HG03095 (cell line): ENCODE data around the gene PDGFRB.

Source experiments
- ATAC-seq: cut with Tn5 transposase; IDR thresholded peaks from one replicate; pipeline ENCODE4 v1.9.1; 2021; ENCODE audit warnings: moderate library complexity; ENCODE audit not compliant: unreplicated experiment

The PDGFRB gene

GRCh38 chr5:150182774-150183173, 27.1 kb upstream of the PDGFRB start:
- no peak for ATAC-seq

GRCh38 chr5:150181766-150182545, 26.3 kb upstream of the PDGFRB start:
- ATAC-seq: no peak

GRCh38 chr5:150181027-150181426, 25.4 kb upstream of the PDGFRB start:
- no peak for ATAC-seq

- no peak for ATAC-seq
These were observed 24.8 kb upstream of the PDGFRB start for GRCh38 chr5:150180241-150181026.

GRCh38 chr5:150179019-150179620, 23.5 kb upstream of the PDGFRB start:
- ATAC-seq: no peak

GRCh38 chr5:150178262-150178661, 22.6 kb upstream of the PDGFRB start:
- peak; percentile 81 for ATAC-seq

GRCh38 chr5:150177721-150178120, 22.1 kb upstream of the PDGFRB start:
- no peak for ATAC-seq

- ATAC-seq: no peak
These were observed 21.3 kb upstream of the PDGFRB start for GRCh38 chr5:150176745-150177477.

GRCh38 chr5:150175536-150175935, 19.9 kb upstream of the PDGFRB start:
- no peak for ATAC-seq

- ATAC-seq: no peak
These were observed 19.4 kb upstream of the PDGFRB start for GRCh38 chr5:150175076-150175475.

GRCh38 chr5:150174285-150174684, 18.6 kb upstream of the PDGFRB start:
- ATAC-seq: no peak

- ATAC-seq: no peak
These were observed 17.5 kb upstream of the PDGFRB start for GRCh38 chr5:150173161-150173560.

- ATAC-seq: no peak
These were observed 16.9 kb upstream of the PDGFRB start for GRCh38 chr5:150172556-150172955.

- no peak for ATAC-seq
These were observed 16.5 kb upstream of the PDGFRB start for GRCh38 chr5:150172145-150172544.

- ATAC-seq: no peak
These were observed 13.2 kb upstream of the PDGFRB start for GRCh38 chr5:150168864-150169263.

GRCh38 chr5:150167908-150168307, 12.3 kb upstream of the PDGFRB start:
- no peak for ATAC-seq

- no peak for ATAC-seq
These were observed 11.8 kb upstream of the PDGFRB start for GRCh38 chr5:150167512-150167850.

GRCh38 chr5:150166650-150167511, 11.2 kb upstream of the PDGFRB start, which contains the start of gene CDX1:
TSS of gene CDX1 (plus strand) at chr5:150166778. CDS start at chr5:150166877, 99 bp downstream.
- ATAC-seq: no peak

- no peak for ATAC-seq
These were observed 10.5 kb upstream of the PDGFRB start for GRCh38 chr5:150166037-150166649.
